Sigmoid colon (tissue), 7 donors: Measurements from ENCODE around the gene CARS1. TPM values are rescaled to one million over a fixed set of nuclear protein-coding genes. Genes with fewer than 3 reads are reported as not detected.
A peak's percentile ranks its signal among the peaks of the same experiment; 100 is the strongest.

Experiments used
- DNase-seq: peaks from one replicate; pipeline ENCODE4 v3.0.0-alpha.2; 2019
- H3K27ac ChIP-seq, 4 donors: fragments of 200-600 bp; sonication (generic); one replicate each; pipeline ENCODE4 v1.5.1; 2016 to 2019; ENCODE audit warnings: mild to moderate bottlenecking in 1 of 4
- H3K27me3 ChIP-seq, 3 donors: fragments of 200-600 bp; sonication (generic); one replicate each; pipeline ENCODE4 v1.5.1; 2019; ENCODE audit warnings: mild to moderate bottlenecking in 1 of 3
- H3K36me3 ChIP-seq, 4 donors: fragments of 200-600 bp; sonication (generic); one replicate each; pipeline ENCODE4 v1.5.1; 2016 to 2019
- H3K4me1 ChIP-seq, 4 donors: fragments of 200-600 bp; sonication (generic); one replicate each; pipeline ENCODE4 v1.5.1; 2017 to 2019
- H3K4me3 ChIP-seq, 4 donors: fragments of 200-600 bp; sonication (generic); one replicate each; pipeline ENCODE4 v1.5.1; 2017 to 2019; ENCODE audit warnings: mild to moderate bottlenecking in 2 of 4, moderate library complexity in 1 of 4
- H3K9me3 ChIP-seq, 4 donors: fragments of 200-600 bp in 3 of 4; sonication (generic) in 3 of 4; one replicate each; pipeline versions ENCODE4 v1.5.1 to v1.6.1; 2013 to 2019
- CTCF ChIP-seq, 4 experiments: fragments of 450-650 bp in 3 of 4; fragments of 200-600 bp in 1 of 4; IDR thresholded peaks; one replicate each; pipeline ENCODE4 v1.5.1; 2016 to 2019; ENCODE audit warnings: antibody characterized with exemption in 4 of 4, mild to moderate bottlenecking in 3 of 4, moderate library complexity in 2 of 4
- EP300 ChIP-seq, 4 donors: sonication (generic); formaldehyde crosslinking; IDR thresholded peaks; one replicate each; pipeline ENCODE4 v1.6.1; 2017; ENCODE audit warnings: antibody characterized with exemption in 4 of 4
- POLR2A ChIP-seq, 2 donors: fragments of 450-650 bp; IDR thresholded peaks; one replicate each; pipeline ENCODE4 v1.6.1; 2016; ENCODE audit warnings: antibody characterized with exemption in 2 of 2, mild to moderate bottlenecking in 2 of 2, moderate library complexity in 2 of 2
- POLR2AphosphoS5 ChIP-seq, 4 donors: sonication (generic); formaldehyde crosslinking; IDR thresholded peaks; one replicate each; pipeline ENCODE4 v1.6.1; 2017; ENCODE audit warnings: antibody characterized with exemption in 4 of 4
- WGBS, 2 donors: extraction: QIAGEN DNeasy Blood & Tissue Kit; methylation state at CpG; one replicate each; pipeline ENCODE4 v1.1.7; 2013; 5-methylcytosine and 5-hydroxymethylcytosine counted together
- intact Hi-C: fragments of 100-400 bp; cut with DNase I; formaldehyde crosslinking; loops from one replicate; pipeline ENCODE4 v1.15.1; 2023
- polyA plus RNA-seq, 3 donors: library from polyadenylated mRNA; stranded (reverse); fragments of 200-250 nt; gene quantifications; one replicate each; pipeline ENCODE4 v1.2.3, GENCODE V29; 2013
- total RNA-seq, 4 donors: library from RNA; depleted of rRNA; stranded (reverse); fragments of >200 nt; gene quantifications; one replicate each; pipeline ENCODE4 v1.1.0, GENCODE V29; 2016
- donor health status: healthy with polysubstance abuse.
- donor health status: Bipolar disorder and iron deficiency.
- donor health status: healthy.

Gene CARS1
- total and polyA plus RNA-seq, 7 donors, result 21.0 to 57.1 (median 35.9) TPM

- H3K27me3 ChIP-seq, result no peaks in the 10 kb centered on the region
- 49 to 65% methylated on average over 24 of the region's 24 CpGs for WGBS, 2 donors
- H3K36me3 ChIP-seq, result peaks cover 20 to 91% (median 58%) of the 10 kb centered on the region in 4 donors
- H3K27ac ChIP-seq, result peak overlapping the region in 3 of 4 donors; percentile 9 to 35 (median 23)
- DNase-seq, result peak; percentile 90
- peaks cover 0 to 14% (median 8%) of the 10 kb centered on the region in 4 donors for H3K4me1 ChIP-seq
- no peaks in the 10 kb centered on the region for H3K9me3 ChIP-seq
- TF ChIP-seq EP300 (IDR thresholded peaks at IDR 0.05) (no peak), CTCF (IDR thresholded peaks at IDR 0.05) (peak; percentile 74 to 90 (median 77)), POLR2A (IDR thresholded peaks at IDR 0.05) (no peak), POLR2AphosphoS5 (IDR thresholded peaks at IDR 0.05) (peak in 1 of 4 donors; percentile 11)
- H3K4me3 ChIP-seq, result no peak overlapping the region
- intact Hi-C loops, result loop anchor here (1.0 to 2.0 kb wide), 2 partner anchors 54 to 180 kb away; no protein-coding TSS in a partner anchor
These were observed 19.9 kb downstream of the CARS1 start for GRCh38 chr11:3037040-3037944.

- TF ChIP-seq POLR2AphosphoS5 (IDR thresholded peaks at IDR 0.05) (no peak), EP300 (IDR thresholded peaks at IDR 0.05) (no peak), POLR2A (IDR thresholded peaks at IDR 0.05) (no peak), CTCF (IDR thresholded peaks at IDR 0.05) (no peak)
- Histone ChIP-seq H3K9me3 (no peaks in the 10 kb centered on the region), H3K4me3 (no peak overlapping the region), H3K4me1 (peaks cover 0 to 5% (median under 1%) of the 10 kb centered on the region in 4 donors), H3K27me3 (no peaks in the 10 kb centered on the region), H3K36me3 (peaks cover 20 to 91% (median 58%) of the 10 kb centered on the region in 4 donors), H3K27ac (peak overlapping the region in 1 of 4 donors; percentile 23)
- WGBS, 2 donors, result 74 to 89% methylated on average over 5 of the region's 5 CpGs
- intact Hi-C loops, result loop anchor here (2.0 kb wide), 1 partner anchor 180 kb away; no protein-coding TSS in a partner anchor
- no peak for DNase-seq
These were observed 20.8 kb downstream of the CARS1 start for GRCh38 chr11:3036419-3036818.

GRCh38 chr11:3035333-3035732 lies 21.9 kb downstream of the CARS1 start:
- Histone ChIP-seq H3K4me3 (no peak overlapping the region), H3K27me3 (no peaks in the 10 kb centered on the region), H3K27ac (no peak overlapping the region), H3K36me3 (peaks cover 14 to 91% (median 50%) of the 10 kb centered on the region in 4 donors), H3K4me1 (peaks cover 0 to 5% (median 2%) of the 10 kb centered on the region in 4 donors), H3K9me3 (no peaks in the 10 kb centered on the region)
- intact Hi-C loops, result no loop called here
- no peak for DNase-seq
- TF ChIP-seq EP300 (IDR thresholded peaks at IDR 0.05) (no peak), POLR2A (IDR thresholded peaks at IDR 0.05) (no peak), POLR2AphosphoS5 (IDR thresholded peaks at IDR 0.05) (no peak), CTCF (IDR thresholded peaks at IDR 0.05) (no peak)

GRCh38 chr11:3030289-3031070 lies 26.7 kb downstream of the CARS1 start:
- Histone ChIP-seq H3K4me3 (no peak overlapping the region), H3K9me3 (no peaks in the 10 kb centered on the region), H3K27ac (peak overlapping the region in 1 of 4 donors; percentile 10), H3K36me3 (peaks cover 18 to 90% (median 42%) of the 10 kb centered on the region in 4 donors), H3K4me1 (peaks cover 0 to 8% (median 0%) of the 10 kb centered on the region in 4 donors), H3K27me3 (no peaks in the 10 kb centered on the region)
- DNase-seq, result no peak
- no peak for TF ChIP-seq CTCF (IDR thresholded peaks at IDR 0.05)
- no peak for TF ChIP-seq POLR2AphosphoS5 (IDR thresholded peaks at IDR 0.05)
- intact Hi-C loops, result no loop called here
- WGBS, 2 donors, result 82 to 89% methylated on average over 18 of the region's 18 CpGs
